ENCODE results near the gene PEPD.

GRCh38 chr19:33456845-33457220 is 64.8 kb downstream of the PEPD start:
- TF ChIP-seq CTCF (IDR thresholded peaks at IDR 0.05): no peak
- no peak for TF ChIP-seq ZFX (IDR thresholded peaks at IDR 0.05; ENCODE audit: borderline replicate concordance)
